Measurements from ENCODE around the gene MATCAP1.

Gene MATCAP1

DNA sequence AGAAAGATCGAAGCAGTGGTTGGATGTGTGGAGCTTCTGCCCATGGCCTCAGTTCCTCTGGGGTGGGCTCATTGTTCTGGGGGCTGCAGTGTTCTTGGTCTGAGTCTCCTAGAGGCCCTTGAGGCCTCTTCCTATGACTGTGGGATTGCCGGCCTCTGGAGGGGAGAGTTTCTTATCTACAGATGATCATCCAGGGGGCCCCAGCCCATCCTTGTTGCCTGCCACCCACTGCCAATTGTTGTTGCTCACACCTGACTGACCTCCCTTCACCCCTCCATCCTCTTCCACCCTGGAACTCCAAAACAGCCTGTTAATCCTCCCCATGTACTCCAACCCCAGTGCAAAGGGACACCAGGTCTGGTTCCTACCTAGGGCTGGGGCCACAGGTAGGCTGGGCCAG, 38.8 kb downstream of the MATCAP1 start:
- in situ Hi-C loops (cut with HindIII; ENCODE audit: low sequenced_read_pairs): no loop called here

DNA sequence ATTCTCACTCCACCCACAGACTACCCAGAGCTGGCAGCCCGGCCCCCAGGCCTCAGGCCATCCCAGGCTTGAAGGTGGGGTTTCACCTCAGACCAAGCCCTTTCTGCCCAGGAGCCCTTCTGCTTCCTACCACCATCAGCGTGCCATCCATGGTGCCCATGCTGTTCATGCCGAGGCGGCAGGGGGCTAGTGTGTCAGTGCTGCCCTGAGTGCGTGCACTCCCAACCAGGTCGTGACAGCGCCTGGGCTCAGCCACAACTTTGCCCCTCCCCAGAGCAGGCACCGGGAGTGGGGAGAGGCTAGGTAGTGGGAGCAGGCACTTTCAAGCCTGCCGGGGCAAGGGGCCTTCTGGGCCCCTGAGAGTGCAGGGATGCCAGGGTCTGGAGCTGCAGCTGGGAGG, 41.4 kb downstream of the MATCAP1 start:
- in situ Hi-C loops (cut with HindIII; ENCODE audit: low sequenced_read_pairs): no loop called here

DNA sequence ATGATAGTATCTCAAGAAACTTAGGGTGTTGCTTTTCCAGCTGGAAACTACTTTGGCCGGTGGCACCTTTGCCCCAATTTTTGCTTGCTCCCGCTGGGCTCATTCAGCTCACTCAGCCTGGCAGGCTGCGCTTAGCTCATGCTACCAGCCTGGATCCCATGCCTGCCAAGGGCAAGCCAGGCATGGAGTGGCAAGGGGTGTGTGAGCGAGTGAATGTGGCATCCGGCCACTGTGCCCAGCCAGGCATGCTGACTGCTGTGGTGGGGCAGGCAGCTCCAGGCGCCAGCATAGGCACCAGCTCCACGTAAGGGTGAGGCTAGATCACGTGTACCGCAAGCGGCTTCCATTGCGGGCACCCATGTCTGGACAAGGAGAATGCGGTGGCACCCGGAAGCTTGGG, 42.4 kb downstream of the MATCAP1 start:
- in situ Hi-C loops (cut with HindIII; ENCODE audit: low sequenced_read_pairs): no loop called here

- in situ Hi-C loops (cut with HindIII; ENCODE audit: low sequenced_read_pairs): no loop called here
These were observed 46.2 kb downstream of the MATCAP1 start for GRCh38 chr16:67137605-67138004.

GRCh38 chr16:67129422-67129821, 54.3 kb downstream of the MATCAP1 start:
- in situ Hi-C loops (cut with HindIII; ENCODE audit: low sequenced_read_pairs): no loop called here

DNA sequence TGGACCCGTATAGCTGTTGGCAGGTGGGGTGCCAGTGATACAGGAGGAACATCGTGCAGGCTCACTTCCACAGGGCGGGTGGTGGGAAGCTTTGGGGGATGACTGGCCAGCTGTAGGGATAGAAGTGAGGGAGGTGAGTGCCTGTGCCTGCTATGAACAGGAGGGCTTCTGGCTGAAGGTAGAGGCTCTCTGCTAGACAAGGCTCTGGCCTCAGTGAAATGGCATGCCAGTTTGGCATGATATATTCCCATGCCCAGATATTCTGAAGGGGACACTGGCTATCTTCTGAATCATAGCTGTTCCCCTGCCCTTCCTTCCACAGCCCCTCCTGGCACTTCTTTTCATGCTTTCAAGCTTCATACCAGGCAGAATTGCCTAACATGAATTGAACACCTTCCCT, 54.9 kb downstream of the MATCAP1 start:
- in situ Hi-C loops (cut with HindIII; ENCODE audit: low sequenced_read_pairs): no loop called here

- in situ Hi-C loops (cut with HindIII; ENCODE audit: low sequenced_read_pairs): no loop called here
These were observed 55.3 kb downstream of the MATCAP1 start for GRCh38 chr16:67128417-67128816.

Data from endothelial cell of hepatic sinusoid (primary cell).